Sigmoid colon (tissue), 4 donors: Measurements from ENCODE around the gene CCDC185.

Experiments used
- EP300 ChIP-seq, 4 donors: sonication (generic); formaldehyde crosslinking; IDR thresholded peaks; one replicate each; pipeline ENCODE4 v1.6.1; 2017; ENCODE audit warnings: antibody characterized with exemption in 4 of 4
- POLR2A ChIP-seq, 2 donors: fragments of 450-650 bp; IDR thresholded peaks; one replicate each; pipeline ENCODE4 v1.6.1; 2016; ENCODE audit warnings: antibody characterized with exemption in 2 of 2, mild to moderate bottlenecking in 2 of 2, moderate library complexity in 2 of 2
- POLR2AphosphoS5 ChIP-seq, 4 donors: sonication (generic); formaldehyde crosslinking; IDR thresholded peaks; one replicate each; pipeline ENCODE4 v1.6.1; 2017; ENCODE audit warnings: antibody characterized with exemption in 4 of 4
- TF ChIP-seq, protein P1 (sequence below), 4 experiments: fragments of 450-650 bp in 3 of 4; fragments of 200-600 bp in 1 of 4; IDR thresholded peaks; one replicate each; pipeline ENCODE4 v1.5.1; 2016 to 2019; ENCODE audit warnings: antibody characterized with exemption in 4 of 4, mild to moderate bottlenecking in 3 of 4, moderate library complexity in 2 of 4

DNA sequence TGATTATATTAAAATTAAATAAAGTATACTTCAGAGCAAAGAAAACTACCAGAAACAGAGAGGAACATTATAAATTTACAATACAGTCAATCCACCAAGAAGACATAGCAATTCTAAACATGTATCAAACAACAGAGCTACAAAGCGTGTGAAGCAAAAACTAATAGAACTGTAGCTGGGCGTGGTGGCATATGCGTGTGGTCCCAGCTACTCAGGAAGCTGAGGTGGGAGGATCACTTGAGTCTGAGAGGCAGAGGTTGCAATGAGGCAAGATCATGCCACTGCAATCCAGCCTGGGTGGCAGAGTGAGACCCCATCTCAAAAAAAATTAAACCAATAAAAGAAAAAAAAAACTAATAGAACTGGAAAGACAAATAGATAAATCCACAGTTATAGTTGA, 12.3 kb downstream of the CCDC185 start:
- TF ChIP-seq EP300 (IDR thresholded peaks at IDR 0.05) = no peak
- TF ChIP-seq POLR2A (IDR thresholded peaks at IDR 0.05) = no peak
- TF ChIP-seq, protein P1, sequence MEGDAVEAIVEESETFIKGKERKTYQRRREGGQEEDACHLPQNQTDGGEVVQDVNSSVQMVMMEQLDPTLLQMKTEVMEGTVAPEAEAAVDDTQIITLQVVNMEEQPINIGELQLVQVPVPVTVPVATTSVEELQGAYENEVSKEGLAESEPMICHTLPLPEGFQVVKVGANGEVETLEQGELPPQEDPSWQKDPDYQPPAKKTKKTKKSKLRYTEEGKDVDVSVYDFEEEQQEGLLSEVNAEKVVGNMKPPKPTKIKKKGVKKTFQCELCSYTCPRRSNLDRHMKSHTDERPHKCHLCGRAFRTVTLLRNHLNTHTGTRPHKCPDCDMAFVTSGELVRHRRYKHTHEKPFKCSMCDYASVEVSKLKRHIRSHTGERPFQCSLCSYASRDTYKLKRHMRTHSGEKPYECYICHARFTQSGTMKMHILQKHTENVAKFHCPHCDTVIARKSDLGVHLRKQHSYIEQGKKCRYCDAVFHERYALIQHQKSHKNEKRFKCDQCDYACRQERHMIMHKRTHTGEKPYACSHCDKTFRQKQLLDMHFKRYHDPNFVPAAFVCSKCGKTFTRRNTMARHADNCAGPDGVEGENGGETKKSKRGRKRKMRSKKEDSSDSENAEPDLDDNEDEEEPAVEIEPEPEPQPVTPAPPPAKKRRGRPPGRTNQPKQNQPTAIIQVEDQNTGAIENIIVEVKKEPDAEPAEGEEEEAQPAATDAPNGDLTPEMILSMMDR (IDR thresholded peaks at IDR 0.05) = no peak
- TF ChIP-seq POLR2AphosphoS5 (IDR thresholded peaks at IDR 0.05) = no peak
